Neural progenitor cell (in vitro differentiated cells): ENCODE results near the gene KCNJ15. TPM values are rescaled to one million over a fixed set of nuclear protein-coding genes. Genes with fewer than 3 reads are reported as not detected.

ENCODE experiments used
- DNase-seq: peaks from one replicate; pipeline ENCODE4 v3.0.0-alpha.2; 2016; ENCODE audit warnings: low spot score
- H2AFZ ChIP-seq: fragments of 200-600 bp; sonication (generic); replicated peaks from 2 replicates; pipeline ENCODE4 v1.6.1; 2016; ENCODE audit warnings: antibody characterized with exemption
- H3F3A ChIP-seq: fragments of 200-600 bp; sonication (generic); 2 replicates; pipeline ENCODE4 v1.6.1; 2016; ENCODE audit warnings: antibody characterized with exemption, low read depth
- H3K27ac ChIP-seq: fragments of 200-600 bp; sonication (generic); 2 replicates; pipeline ENCODE4 v1.5.1; 2016; ENCODE audit warnings: mild to moderate bottlenecking
- H3K27me3 ChIP-seq: fragments of 200-600 bp; sonication (generic); 2 replicates; pipeline ENCODE4 v1.6.1; 2016; ENCODE audit warnings: mild to moderate bottlenecking, moderate library complexity
- H3K36me3 ChIP-seq: fragments of 200-600 bp; sonication (generic); 2 replicates; pipeline ENCODE4 v1.5.1; 2016
- H3K4me1 ChIP-seq: fragments of 200-600 bp; sonication (generic); 2 replicates; pipeline ENCODE4 v1.6.1; 2016; ENCODE audit warnings: mixed run types
- H3K4me2 ChIP-seq: fragments of 200-600 bp; sonication (generic); 2 replicates; pipeline ENCODE4 v1.6.1; 2016
- H3K4me3 ChIP-seq: fragments of 200-600 bp; sonication (generic); 2 replicates; pipeline ENCODE4 v1.5.1; 2016
- H3K79me2 ChIP-seq: fragments of 200-600 bp; sonication (generic); 2 replicates; pipeline ENCODE4 v1.6.1; 2016; ENCODE audit warnings: low read depth
- H3K9ac ChIP-seq: fragments of 200-600 bp; sonication (generic); 2 replicates; pipeline ENCODE4 v1.6.1; 2016
- H3K9me3 ChIP-seq: fragments of 200-600 bp; sonication (generic); 2 replicates; pipeline ENCODE4 v1.5.1; 2016; ENCODE audit warnings: low read depth
- H4K20me1 ChIP-seq: fragments of 200-600 bp; sonication (generic); 2 replicates; pipeline ENCODE4 v1.6.1; 2016; ENCODE audit warnings: low read depth
- H3K27ac Mint-ChIP-seq: 3 replicates; pipeline ENCODE4 v1.8.0; 2021; ENCODE audit warnings: mixed read lengths
- H3K27me3 Mint-ChIP-seq: 2 replicates; pipeline ENCODE4 v1.8.0; 2022; ENCODE audit warnings: low read depth, mild to moderate bottlenecking, inconsistent platforms, moderate library complexity, mixed read lengths; ENCODE audit not compliant: insufficient read depth
- H3K36me3 Mint-ChIP-seq: 3 replicates; pipeline ENCODE4 v1.8.0; 2021; ENCODE audit warnings: mixed read lengths
- H3K4me1 Mint-ChIP-seq: 3 replicates; pipeline ENCODE4 v1.8.0; 2021; ENCODE audit warnings: mixed read lengths
- H3K4me3 Mint-ChIP-seq: 3 replicates; pipeline ENCODE4 v1.8.0; 2021; ENCODE audit warnings: mild to moderate bottlenecking, moderate library complexity, mixed read lengths
- H3K9me3 Mint-ChIP-seq: 3 replicates; pipeline ENCODE4 v1.8.0; 2020; ENCODE audit warnings: mixed read lengths
- EZH2 ChIP-seq: fragments of 200-600 bp; sonication (generic); IDR thresholded peaks from 2 replicates; pipeline ENCODE4 v1.6.1; 2017; ENCODE audit warnings: antibody characterized with exemption, mild to moderate bottlenecking, moderate library complexity
- EZH2phosphoT487 ChIP-seq: fragments of 200-600 bp; sonication (generic); IDR thresholded peaks from 2 replicates; pipeline ENCODE4 v1.6.1; 2017; ENCODE audit warnings: antibody characterized with exemption
- total RNA-seq: library from RNA; depleted of rRNA; stranded (reverse); fragments of >200 nt; gene quantifications from 2 replicates; pipeline ENCODE4 v1.2.3, GENCODE V29; 2015; ENCODE audit warnings: low replicate concordance
- TF ChIP-seq, protein P1 (sequence below): fragments of 200-600 bp; sonication (generic); IDR thresholded peaks from 2 replicates; pipeline ENCODE4 v1.5.1; 2017; ENCODE audit warnings: antibody characterized with exemption, mild to moderate bottlenecking

Gene KCNJ15
- total RNA-seq, 1 donor from 2014 or later, result not detected

GRCh38 chr21:38298832-38299231 lies 42.0 kb downstream of the KCNJ15 start:
- Mint-ChIP-seq H3K27me3 (no peaks in the 10 kb centered on the region), H3K27ac (no peak overlapping the region), H3K4me1 (peaks cover 33% of the 10 kb centered on the region), H3K36me3 (no peaks in the 10 kb centered on the region), H3K9me3 (no peaks in the 10 kb centered on the region), H3K4me3 (no peak overlapping the region)
- H4K20me1 ChIP-seq, result no peaks in the 10 kb centered on the region
- no peak overlapping the region for H3K4me3 ChIP-seq
- H3K9me3 ChIP-seq, result no peaks in the 10 kb centered on the region
- no peaks in the 10 kb centered on the region for H3K79me2 ChIP-seq
- H3K4me2 ChIP-seq, result no peak overlapping the region
- TF ChIP-seq EZH2, result no peak
- TF ChIP-seq, protein P1, sequence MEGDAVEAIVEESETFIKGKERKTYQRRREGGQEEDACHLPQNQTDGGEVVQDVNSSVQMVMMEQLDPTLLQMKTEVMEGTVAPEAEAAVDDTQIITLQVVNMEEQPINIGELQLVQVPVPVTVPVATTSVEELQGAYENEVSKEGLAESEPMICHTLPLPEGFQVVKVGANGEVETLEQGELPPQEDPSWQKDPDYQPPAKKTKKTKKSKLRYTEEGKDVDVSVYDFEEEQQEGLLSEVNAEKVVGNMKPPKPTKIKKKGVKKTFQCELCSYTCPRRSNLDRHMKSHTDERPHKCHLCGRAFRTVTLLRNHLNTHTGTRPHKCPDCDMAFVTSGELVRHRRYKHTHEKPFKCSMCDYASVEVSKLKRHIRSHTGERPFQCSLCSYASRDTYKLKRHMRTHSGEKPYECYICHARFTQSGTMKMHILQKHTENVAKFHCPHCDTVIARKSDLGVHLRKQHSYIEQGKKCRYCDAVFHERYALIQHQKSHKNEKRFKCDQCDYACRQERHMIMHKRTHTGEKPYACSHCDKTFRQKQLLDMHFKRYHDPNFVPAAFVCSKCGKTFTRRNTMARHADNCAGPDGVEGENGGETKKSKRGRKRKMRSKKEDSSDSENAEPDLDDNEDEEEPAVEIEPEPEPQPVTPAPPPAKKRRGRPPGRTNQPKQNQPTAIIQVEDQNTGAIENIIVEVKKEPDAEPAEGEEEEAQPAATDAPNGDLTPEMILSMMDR, result no peak
- no peak for TF ChIP-seq EZH2phosphoT487
- no peaks in the 10 kb centered on the region for H3K36me3 ChIP-seq
- no peak overlapping the region for H2AFZ ChIP-seq
- H3F3A ChIP-seq, result no peaks in the 10 kb centered on the region
- DNase-seq, result no peak
- no peaks in the 10 kb centered on the region for H3K27me3 ChIP-seq
- H3K9ac ChIP-seq, result no peak overlapping the region
- peaks cover 6% of the 10 kb centered on the region for H3K4me1 ChIP-seq
- H3K27ac ChIP-seq, result no peak overlapping the region

GRCh38 chr21:38299671-38300070 lies 42.9 kb downstream of the KCNJ15 start:
- Histone ChIP-seq H2AFZ (no peak overlapping the region), H3K9me3 (no peaks in the 10 kb centered on the region), H3K27me3 (no peaks in the 10 kb centered on the region), H3K4me3 (no peak overlapping the region), H3K9ac (no peak overlapping the region), H3K4me2 (no peak overlapping the region), H3K79me2 (no peaks in the 10 kb centered on the region), H3K4me1 (peaks cover 6% of the 10 kb centered on the region), H3F3A (no peaks in the 10 kb centered on the region), H3K36me3 (no peaks in the 10 kb centered on the region), H4K20me1 (no peaks in the 10 kb centered on the region), H3K27ac (no peak overlapping the region)
- H3K4me1 Mint-ChIP-seq, result peaks cover 33% of the 10 kb centered on the region
- H3K4me3 Mint-ChIP-seq, result no peak overlapping the region
- no peaks in the 10 kb centered on the region for H3K9me3 Mint-ChIP-seq
- no peak for TF ChIP-seq EZH2phosphoT487
- no peak for TF ChIP-seq EZH2
- TF ChIP-seq, protein P1, result no peak
- no peaks in the 10 kb centered on the region for H3K27me3 Mint-ChIP-seq
- no peak overlapping the region for H3K27ac Mint-ChIP-seq
- H3K36me3 Mint-ChIP-seq, result no peaks in the 10 kb centered on the region
- no peak for DNase-seq

DNA sequence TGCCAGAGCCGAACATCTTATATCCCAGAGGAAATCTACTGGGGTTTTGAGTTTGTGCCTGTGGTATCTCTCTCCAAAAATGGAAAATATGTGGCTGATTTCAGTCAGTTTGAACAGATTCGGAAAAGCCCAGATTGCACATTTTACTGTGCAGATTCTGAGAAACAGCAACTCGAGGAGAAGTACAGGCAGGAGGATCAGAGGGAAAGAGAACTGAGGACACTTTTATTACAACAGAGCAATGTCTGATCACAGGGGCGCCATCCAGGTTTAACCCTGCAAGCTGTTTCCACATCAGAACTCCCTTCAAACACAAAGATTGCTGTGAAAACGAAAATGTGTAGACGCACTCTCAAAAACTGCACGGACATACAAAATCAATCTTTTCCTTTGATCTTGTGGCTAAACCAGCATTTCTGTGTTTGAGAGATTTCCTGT lies 43.4 kb downstream of the KCNJ15 start:
- Histone ChIP-seq H3F3A (no peaks in the 10 kb centered on the region), H4K20me1 (no peaks in the 10 kb centered on the region), H3K79me2 (no peaks in the 10 kb centered on the region), H3K9ac (no peak overlapping the region), H3K9me3 (no peaks in the 10 kb centered on the region), H3K4me1 (peaks cover 6% of the 10 kb centered on the region), H2AFZ (no peak overlapping the region), H3K4me2 (no peak overlapping the region), H3K27ac (no peak overlapping the region), H3K27me3 (no peaks in the 10 kb centered on the region), H3K4me3 (no peak overlapping the region), H3K36me3 (no peaks in the 10 kb centered on the region)
- TF ChIP-seq EZH2phosphoT487 (no peak), EZH2 (no peak)
- TF ChIP-seq, protein P1, result no peak
- no peak for DNase-seq
- H3K27ac Mint-ChIP-seq, result no peak overlapping the region
- peaks cover 33% of the 10 kb centered on the region for H3K4me1 Mint-ChIP-seq
- H3K4me3 Mint-ChIP-seq, result no peak overlapping the region
- H3K9me3 Mint-ChIP-seq, result no peaks in the 10 kb centered on the region
- H3K27me3 Mint-ChIP-seq, result no peaks in the 10 kb centered on the region
- H3K36me3 Mint-ChIP-seq, result no peaks in the 10 kb centered on the region
